HEK293T (cell line): Measurements from ENCODE around the gene KHDC1L.
"Not testable (repeated sequence)": the region's sequence is repeated elsewhere in the genome, so short reads cannot be mapped to it uniquely, and the experiment has no call there.

Experiments
- CTCF ChIA-PET: fragments of 350-600 bp; formaldehyde crosslinking; extraction: SDS; loops from one replicate; lab custom pipeline; 2021; ENCODE audit warnings: antibody characterized with exemption, inconsistent platforms; lab: Yijun Ruan, JAX
- POLR2A ChIA-PET: fragments of 350-600 bp; formaldehyde crosslinking; extraction: SDS; loops from one replicate; lab custom pipeline; 2020; ENCODE audit warnings: antibody characterized with exemption, inconsistent platforms; lab: Yijun Ruan, JAX
- DNase-seq: peaks from one replicate; pipeline ENCODE4 v3.0.0; 2012; ENCODE audit warnings: mixed read lengths; ENCODE audit errors: extremely low spot score
- ARNT ChIP-seq: fragments of 450-650 bp; IDR thresholded peaks from 2 replicates; pipeline ENCODE4 v1.6.1; 2017; ENCODE audit warnings: mild to moderate bottlenecking
- BHLHE40 ChIP-seq: fragments of 450-650 bp; IDR thresholded peaks from 2 replicates; pipeline ENCODE4 v1.6.1; 2016; ENCODE audit warnings: mild to moderate bottlenecking, moderate library complexity, borderline replicate concordance
- CTBP1 ChIP-seq: fragments of 450-650 bp; IDR thresholded peaks from 2 replicates; pipeline ENCODE4 v1.6.1; 2016; ENCODE audit warnings: borderline replicate concordance
- ELF4 ChIP-seq: fragments of 450-650 bp; IDR thresholded peaks from 2 replicates; pipeline ENCODE4 v1.6.1; 2017; ENCODE audit warnings: antibody characterized with exemption
- FOXA1 ChIP-seq: fragments of 450-650 bp; IDR thresholded peaks from 2 replicates; pipeline ENCODE4 v1.6.1; 2016; ENCODE audit warnings: mild to moderate bottlenecking
- FOXK2 ChIP-seq: fragments of 450-650 bp; IDR thresholded peaks from 2 replicates; pipeline ENCODE4 v1.6.1; 2016; ENCODE audit warnings: mild to moderate bottlenecking
- FOXM1 ChIP-seq: fragments of 450-650 bp; IDR thresholded peaks from 2 replicates; pipeline ENCODE4 v1.6.1; 2017; ENCODE audit warnings: mild to moderate bottlenecking, borderline replicate concordance
- HDGF ChIP-seq: fragments of 450-650 bp; IDR thresholded peaks from 2 replicates; pipeline ENCODE4 v1.6.1; 2017; ENCODE audit warnings: antibody characterized with exemption, borderline replicate concordance
- L3MBTL2 ChIP-seq: fragments of 450-650 bp; conservative IDR thresholded peaks from 2 replicates; pipeline ENCODE4 v1.6.1; 2016; ENCODE audit warnings: mild to moderate bottlenecking
- LEF1 ChIP-seq: fragments of 450-650 bp; IDR thresholded peaks from 2 replicates; pipeline ENCODE4 v1.6.1; 2017; ENCODE audit warnings: mild to moderate bottlenecking, borderline replicate concordance
- NFRKB ChIP-seq: fragments of 450-650 bp; IDR thresholded peaks from 2 replicates; pipeline ENCODE4 v1.6.1; 2016; ENCODE audit warnings: mild to moderate bottlenecking, moderate library complexity
- PKNOX1 ChIP-seq: fragments of 450-650 bp; IDR thresholded peaks from 2 replicates; pipeline ENCODE4 v1.6.1; 2016
- SP1 ChIP-seq: fragments of 450-650 bp; IDR thresholded peaks from 2 replicates; pipeline ENCODE4 v1.6.1; 2017
- SUZ12 ChIP-seq: fragments of 450-650 bp; IDR thresholded peaks from 2 replicates; pipeline ENCODE4 v1.6.1; 2016; ENCODE audit warnings: mild to moderate bottlenecking
- TARDBP ChIP-seq: fragments of 450-650 bp; IDR thresholded peaks from 2 replicates; pipeline ENCODE4 v1.6.1; 2016
- ZNF384 ChIP-seq: fragments of 450-650 bp; IDR thresholded peaks from 2 replicates; pipeline ENCODE4 v1.6.1; 2016

The KHDC1L gene

GRCh38 chr6:73203098-73203497, 22.2 kb downstream of the KHDC1L start:
- TF ChIP-seq BHLHE40, result no peak
- no peak for TF ChIP-seq SUZ12
- TF ChIP-seq ELF4, result no peak
- TF ChIP-seq LEF1, result no peak
- TF ChIP-seq NFRKB, result no peak
- no peak for TF ChIP-seq ARNT
- POLR2A ChIA-PET, result no interaction called here
- CTCF ChIA-PET, result interaction anchor here (1.0 kb wide), 1 partner anchor 21 kb away, joined by 3 read pairs; no protein-coding TSS in a partner anchor
- DNase-seq, result no peak

GRCh38 chr6:73200735-73201134, 24.6 kb downstream of the KHDC1L start:
- ChIA-PET POLR2A (no interaction called here), CTCF (interaction anchor here (0.7 kb wide), 1 partner anchor 724 kb away, joined by 3 read pairs; no protein-coding TSS in a partner anchor)
- TF ChIP-seq PKNOX1 (no peak), L3MBTL2 (no peak), ZNF384 (no peak), HDGF (no peak), SUZ12 (no peak), FOXA1 (no peak), ARNT (no peak), ELF4 (no peak), TARDBP (no peak), SP1 (no peak), FOXM1 (no peak), NFRKB (no peak), CTBP1 (no peak), FOXK2 (no peak), LEF1 (no peak), BHLHE40 (no peak)

GRCh38 chr6:73200247-73200646, 25.0 kb downstream of the KHDC1L start:
- CTCF ChIA-PET, result no interaction called here
- TF ChIP-seq PKNOX1 (no peak), NFRKB (no peak), FOXA1 (no peak), LEF1 (no peak), L3MBTL2 (no peak), FOXM1 (no peak), ARNT (no peak), CTBP1 (no peak), SUZ12 (no peak), BHLHE40 (no peak)
- DNase-seq, result no peak
- POLR2A ChIA-PET, result no interaction called here

More at GRCh38 chr6:73200735-73201134, 24.6 kb downstream of the KHDC1L start:
- DNase-seq, result no peak

GRCh38 chr6:73194744-73195143, 30.6 kb downstream of the KHDC1L start:
- POLR2A ChIA-PET, result no interaction called here
- TF ChIP-seq SP1, result no peak
- TF ChIP-seq SUZ12, result no peak
- no peak for TF ChIP-seq FOXM1
- TF ChIP-seq ELF4, result no peak
- no peak for TF ChIP-seq CTBP1
- no peak for TF ChIP-seq FOXA1
- CTCF ChIA-PET, result no interaction called here
- DNase-seq, result no peak

- POLR2A ChIA-PET, DNase-seq, CTCF ChIA-PET: not testable (repeated sequence)
Measured at GRCh38 chr6:73193302-73193701, 32.0 kb downstream of the KHDC1L start.

GRCh38 chr6:73182021-73182607, 43.2 kb downstream of the KHDC1L start:
- TF ChIP-seq LEF1, result no peak
- no peak for TF ChIP-seq FOXK2
- no peak for TF ChIP-seq PKNOX1
- no peak for TF ChIP-seq TARDBP
- TF ChIP-seq HDGF, result no peak
- TF ChIP-seq BHLHE40, result no peak
- no peak for TF ChIP-seq ARNT
- TF ChIP-seq SP1, result no peak
- no peak for TF ChIP-seq CTBP1
- TF ChIP-seq ZNF384, result no peak
- no peak for TF ChIP-seq NFRKB
- no peak for TF ChIP-seq SUZ12
- TF ChIP-seq FOXA1, result no peak
- TF ChIP-seq FOXM1, result no peak
- ChIA-PET POLR2A (no interaction called here), CTCF (interaction anchor here (0.7 kb wide), 1 partner anchor 22 kb away, joined by 3 read pairs; no protein-coding TSS in a partner anchor)
- DNase-seq, result no peak
